ENCODE measurements around the gene EXOC4.

EXOC4 gene

GRCh38 chr7:133794479-133794878 lies 541.6 kb downstream of the EXOC4 start:
- DNase-seq (ENCODE audit: low read depth), result no peak

- DNase-seq (ENCODE audit: low read depth), result no peak
Measured at GRCh38 chr7:133795068-133795665, 542.3 kb downstream of the EXOC4 start.

GRCh38 chr7:133796782-133797745 lies 544.2 kb downstream of the EXOC4 start:
- DNase-seq (ENCODE audit: low read depth), result no peak

- no peak for DNase-seq (ENCODE audit: low read depth)
Measured at GRCh38 chr7:133797818-133798520, 545.1 kb downstream of the EXOC4 start.

GRCh38 chr7:133801341-133801740 lies 548.5 kb downstream of the EXOC4 start:
- no peak for DNase-seq (ENCODE audit: low read depth)

- no peak for DNase-seq (ENCODE audit: low read depth)
Measured at GRCh38 chr7:133804127-133804526, 551.2 kb downstream of the EXOC4 start.

GRCh38 chr7:133805426-133805825 lies 552.5 kb downstream of the EXOC4 start:
- DNase-seq (ENCODE audit: low read depth), result no peak

- DNase-seq (ENCODE audit: low read depth), result no peak
Measured at GRCh38 chr7:133807624-133808492, 555.0 kb downstream of the EXOC4 start.

- no peak for DNase-seq (ENCODE audit: low read depth)
Measured at GRCh38 chr7:133808493-133808866, 555.6 kb downstream of the EXOC4 start.

- no peak for DNase-seq (ENCODE audit: low read depth)
Measured at GRCh38 chr7:133812877-133813276, 560.0 kb downstream of the EXOC4 start.

GRCh38 chr7:133815611-133816210 lies 562.8 kb downstream of the EXOC4 start:
- no peak for DNase-seq (ENCODE audit: low read depth)

GRCh38 chr7:133819695-133820094 lies 566.8 kb downstream of the EXOC4 start:
- no peak for DNase-seq (ENCODE audit: low read depth)

- no peak for DNase-seq (ENCODE audit: low read depth)
Measured at GRCh38 chr7:133820584-133820983, 567.7 kb downstream of the EXOC4 start.

- no peak for DNase-seq (ENCODE audit: low read depth)
Measured at GRCh38 chr7:133821171-133821570, 568.3 kb downstream of the EXOC4 start.

GRCh38 chr7:133822001-133822641 lies 569.2 kb downstream of the EXOC4 start:
- no peak for DNase-seq (ENCODE audit: low read depth)

- no peak for DNase-seq (ENCODE audit: low read depth)
Measured at GRCh38 chr7:133822868-133823552, 570.1 kb downstream of the EXOC4 start.

- no peak for DNase-seq (ENCODE audit: low read depth)
Measured at GRCh38 chr7:133824132-133824531, 571.3 kb downstream of the EXOC4 start.

GRCh38 chr7:133827707-133828623 lies 575.1 kb downstream of the EXOC4 start:
- no peak for DNase-seq (ENCODE audit: low read depth)

GRCh38 chr7:133828906-133829305 lies 576.0 kb downstream of the EXOC4 start:
- DNase-seq (ENCODE audit: low read depth), result no peak
